Neural progenitor cell (in vitro differentiated cells): ENCODE data around the gene PODXL2. TPM values are rescaled to one million over a fixed set of nuclear protein-coding genes. Genes with fewer than 3 reads are reported as not detected.

Experiments used
- DNase-seq: peaks from one replicate; pipeline ENCODE4 v3.0.0-alpha.2; 2016; ENCODE audit warnings: low spot score
- H2AFZ ChIP-seq: fragments of 200-600 bp; sonication (generic); replicated peaks from 2 replicates; pipeline ENCODE4 v1.6.1; 2016; ENCODE audit warnings: antibody characterized with exemption
- H3F3A ChIP-seq: fragments of 200-600 bp; sonication (generic); 2 replicates; pipeline ENCODE4 v1.6.1; 2016; ENCODE audit warnings: antibody characterized with exemption, low read depth
- H3K27ac ChIP-seq: fragments of 200-600 bp; sonication (generic); 2 replicates; pipeline ENCODE4 v1.5.1; 2016; ENCODE audit warnings: mild to moderate bottlenecking
- H3K27me3 ChIP-seq: fragments of 200-600 bp; sonication (generic); 2 replicates; pipeline ENCODE4 v1.6.1; 2016; ENCODE audit warnings: mild to moderate bottlenecking, moderate library complexity
- H3K36me3 ChIP-seq: fragments of 200-600 bp; sonication (generic); 2 replicates; pipeline ENCODE4 v1.5.1; 2016
- H3K4me1 ChIP-seq: fragments of 200-600 bp; sonication (generic); 2 replicates; pipeline ENCODE4 v1.6.1; 2016; ENCODE audit warnings: mixed run types
- H3K4me2 ChIP-seq: fragments of 200-600 bp; sonication (generic); 2 replicates; pipeline ENCODE4 v1.6.1; 2016
- H3K4me3 ChIP-seq: fragments of 200-600 bp; sonication (generic); 2 replicates; pipeline ENCODE4 v1.5.1; 2016
- H3K79me2 ChIP-seq: fragments of 200-600 bp; sonication (generic); 2 replicates; pipeline ENCODE4 v1.6.1; 2016; ENCODE audit warnings: low read depth
- H3K9ac ChIP-seq: fragments of 200-600 bp; sonication (generic); 2 replicates; pipeline ENCODE4 v1.6.1; 2016
- H3K9me3 ChIP-seq: fragments of 200-600 bp; sonication (generic); 2 replicates; pipeline ENCODE4 v1.5.1; 2016; ENCODE audit warnings: low read depth
- H4K20me1 ChIP-seq: fragments of 200-600 bp; sonication (generic); 2 replicates; pipeline ENCODE4 v1.6.1; 2016; ENCODE audit warnings: low read depth
- H3K27ac Mint-ChIP-seq: 3 replicates; pipeline ENCODE4 v1.8.0; 2021; ENCODE audit warnings: mixed read lengths
- H3K27me3 Mint-ChIP-seq: 2 replicates; pipeline ENCODE4 v1.8.0; 2022; ENCODE audit warnings: low read depth, mild to moderate bottlenecking, inconsistent platforms, moderate library complexity, mixed read lengths; ENCODE audit not compliant: insufficient read depth
- H3K36me3 Mint-ChIP-seq: 3 replicates; pipeline ENCODE4 v1.8.0; 2021; ENCODE audit warnings: mixed read lengths
- H3K4me1 Mint-ChIP-seq: 3 replicates; pipeline ENCODE4 v1.8.0; 2021; ENCODE audit warnings: mixed read lengths
- H3K4me3 Mint-ChIP-seq: 3 replicates; pipeline ENCODE4 v1.8.0; 2021; ENCODE audit warnings: mild to moderate bottlenecking, moderate library complexity, mixed read lengths
- H3K9me3 Mint-ChIP-seq: 3 replicates; pipeline ENCODE4 v1.8.0; 2020; ENCODE audit warnings: mixed read lengths
- CTCF ChIP-seq: fragments of 200-600 bp; sonication (generic); IDR thresholded peaks from 2 replicates; pipeline ENCODE4 v1.5.1; 2017; ENCODE audit warnings: antibody characterized with exemption, mild to moderate bottlenecking
- EZH2 ChIP-seq: fragments of 200-600 bp; sonication (generic); IDR thresholded peaks from 2 replicates; pipeline ENCODE4 v1.6.1; 2017; ENCODE audit warnings: antibody characterized with exemption, mild to moderate bottlenecking, moderate library complexity
- EZH2phosphoT487 ChIP-seq: fragments of 200-600 bp; sonication (generic); IDR thresholded peaks from 2 replicates; pipeline ENCODE4 v1.6.1; 2017; ENCODE audit warnings: antibody characterized with exemption
- total RNA-seq: library from RNA; depleted of rRNA; stranded (reverse); fragments of >200 nt; gene quantifications from 2 replicates; pipeline ENCODE4 v1.2.3, GENCODE V29; 2015; ENCODE audit warnings: low replicate concordance

Gene PODXL2
- total RNA-seq, 1 donor from 2014 or later = 18.4 TPM

GRCh38 chr3:127678611-127679533 is 49.9 kb downstream of the PODXL2 start:
- Mint-ChIP-seq H3K4me3 (no peak overlapping the region), H3K27me3 (peaks cover 3% of the 10 kb centered on the region), H3K9me3 (no peaks in the 10 kb centered on the region), H3K36me3 (peaks cover 3% of the 10 kb centered on the region), H3K27ac (peak overlapping the region; percentile 30), H3K4me1 (peaks cover 15% of the 10 kb centered on the region)
- no peaks in the 10 kb centered on the region for H3K36me3 ChIP-seq
- no peak overlapping the region for H3K4me2 ChIP-seq
- no peaks in the 10 kb centered on the region for H3K9me3 ChIP-seq
- peaks cover 6% of the 10 kb centered on the region for H3F3A ChIP-seq
- no peak overlapping the region for H3K4me3 ChIP-seq
- H3K9ac ChIP-seq = no peak overlapping the region
- H3K27ac ChIP-seq = no peak overlapping the region
- no peak for DNase-seq
- no peaks in the 10 kb centered on the region for H3K4me1 ChIP-seq
- H4K20me1 ChIP-seq = no peaks in the 10 kb centered on the region
- peaks cover 11% of the 10 kb centered on the region for H3K27me3 ChIP-seq
- H3K79me2 ChIP-seq = no peaks in the 10 kb centered on the region
- H2AFZ ChIP-seq = no peak overlapping the region
- TF ChIP-seq CTCF (no peak), EZH2 (no peak)

- Mint-ChIP-seq H3K27ac (peak overlapping the region; percentile 25), H3K9me3 (no peaks in the 10 kb centered on the region), H3K4me1 (peaks cover 10% of the 10 kb centered on the region), H3K36me3 (peaks cover 3% of the 10 kb centered on the region), H3K27me3 (peaks cover 5% of the 10 kb centered on the region), H3K4me3 (no peak overlapping the region)
- Histone ChIP-seq H3K36me3 (no peaks in the 10 kb centered on the region), H3K4me1 (no peaks in the 10 kb centered on the region), H3K9ac (no peak overlapping the region), H3K79me2 (no peaks in the 10 kb centered on the region), H3K4me2 (no peak overlapping the region), H3K27ac (no peak overlapping the region), H4K20me1 (no peaks in the 10 kb centered on the region), H3F3A (peaks cover 8% of the 10 kb centered on the region), H3K27me3 (peaks cover 3% of the 10 kb centered on the region), H3K9me3 (no peaks in the 10 kb centered on the region), H2AFZ (no peak overlapping the region), H3K4me3 (no peak overlapping the region)
- TF ChIP-seq CTCF = peak; percentile 52
- TF ChIP-seq EZH2phosphoT487 = no peak
- peak; percentile 56 for DNase-seq
Observed at GRCh38 chr3:127679534-127680145, 50.7 kb downstream of the PODXL2 start.

DNA sequence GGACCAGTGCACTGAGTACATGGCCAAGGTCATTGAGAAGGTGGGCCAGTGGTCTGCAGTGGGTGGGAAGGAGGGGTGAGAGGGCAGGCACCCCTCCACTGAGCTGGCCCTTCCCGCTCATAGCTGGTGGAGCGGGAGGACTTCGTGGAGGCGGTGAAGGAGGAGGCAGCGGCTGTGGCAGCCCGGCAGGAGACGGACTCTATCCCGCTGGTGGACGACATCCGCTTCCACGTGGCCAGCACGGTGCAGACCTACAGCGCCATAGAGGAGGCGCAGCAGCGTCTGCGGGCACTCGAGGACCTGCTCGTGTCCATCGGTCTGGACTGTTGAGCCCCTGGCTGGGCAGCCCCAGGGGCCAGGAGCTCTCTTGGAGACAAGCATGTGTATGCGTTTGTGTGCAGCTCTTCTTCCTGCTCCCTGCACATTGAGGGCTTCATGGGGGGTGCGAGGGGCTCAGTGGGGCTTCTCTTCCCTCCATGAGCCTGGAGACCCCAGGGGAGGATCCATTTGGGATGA is 51.2 kb downstream of the PODXL2 start:
- H3K27ac Mint-ChIP-seq = peak overlapping the region; percentile 25

More for the DNA sequence above, 51.2 kb downstream of the PODXL2 start:
- peaks cover 3% of the 10 kb centered on the region for H3K36me3 Mint-ChIP-seq
- no peaks in the 10 kb centered on the region for H4K20me1 ChIP-seq
- no peak for TF ChIP-seq CTCF
- no peak for TF ChIP-seq EZH2phosphoT487
- TF ChIP-seq EZH2 = no peak
- no peaks in the 10 kb centered on the region for H3K79me2 ChIP-seq
- H3K9me3 ChIP-seq = no peaks in the 10 kb centered on the region
- H3F3A ChIP-seq = peaks cover 8% of the 10 kb centered on the region
- no peaks in the 10 kb centered on the region for H3K9me3 Mint-ChIP-seq
- H3K4me1 Mint-ChIP-seq = peaks cover 7% of the 10 kb centered on the region
- H3K4me3 ChIP-seq = no peak overlapping the region
- peaks cover 4% of the 10 kb centered on the region for H3K27me3 Mint-ChIP-seq
- H3K4me3 Mint-ChIP-seq = no peak overlapping the region
- H2AFZ ChIP-seq = no peak overlapping the region
- no peak for DNase-seq
- no peaks in the 10 kb centered on the region for H3K36me3 ChIP-seq
- no peak overlapping the region for H3K27ac ChIP-seq
- no peak overlapping the region for H3K4me2 ChIP-seq
- no peak overlapping the region for H3K9ac ChIP-seq
- no peaks in the 10 kb centered on the region for H3K4me1 ChIP-seq
- H3K27me3 ChIP-seq = no peaks in the 10 kb centered on the region
